NCI-H2107 (cell line): ENCODE measurements around the gene FNDC3A.

Experiments
- DNase-seq: peaks from one replicate; lab custom pipeline; 2025; lab: John Stamatoyannopoulos, UW

FNDC3A gene, protein sequence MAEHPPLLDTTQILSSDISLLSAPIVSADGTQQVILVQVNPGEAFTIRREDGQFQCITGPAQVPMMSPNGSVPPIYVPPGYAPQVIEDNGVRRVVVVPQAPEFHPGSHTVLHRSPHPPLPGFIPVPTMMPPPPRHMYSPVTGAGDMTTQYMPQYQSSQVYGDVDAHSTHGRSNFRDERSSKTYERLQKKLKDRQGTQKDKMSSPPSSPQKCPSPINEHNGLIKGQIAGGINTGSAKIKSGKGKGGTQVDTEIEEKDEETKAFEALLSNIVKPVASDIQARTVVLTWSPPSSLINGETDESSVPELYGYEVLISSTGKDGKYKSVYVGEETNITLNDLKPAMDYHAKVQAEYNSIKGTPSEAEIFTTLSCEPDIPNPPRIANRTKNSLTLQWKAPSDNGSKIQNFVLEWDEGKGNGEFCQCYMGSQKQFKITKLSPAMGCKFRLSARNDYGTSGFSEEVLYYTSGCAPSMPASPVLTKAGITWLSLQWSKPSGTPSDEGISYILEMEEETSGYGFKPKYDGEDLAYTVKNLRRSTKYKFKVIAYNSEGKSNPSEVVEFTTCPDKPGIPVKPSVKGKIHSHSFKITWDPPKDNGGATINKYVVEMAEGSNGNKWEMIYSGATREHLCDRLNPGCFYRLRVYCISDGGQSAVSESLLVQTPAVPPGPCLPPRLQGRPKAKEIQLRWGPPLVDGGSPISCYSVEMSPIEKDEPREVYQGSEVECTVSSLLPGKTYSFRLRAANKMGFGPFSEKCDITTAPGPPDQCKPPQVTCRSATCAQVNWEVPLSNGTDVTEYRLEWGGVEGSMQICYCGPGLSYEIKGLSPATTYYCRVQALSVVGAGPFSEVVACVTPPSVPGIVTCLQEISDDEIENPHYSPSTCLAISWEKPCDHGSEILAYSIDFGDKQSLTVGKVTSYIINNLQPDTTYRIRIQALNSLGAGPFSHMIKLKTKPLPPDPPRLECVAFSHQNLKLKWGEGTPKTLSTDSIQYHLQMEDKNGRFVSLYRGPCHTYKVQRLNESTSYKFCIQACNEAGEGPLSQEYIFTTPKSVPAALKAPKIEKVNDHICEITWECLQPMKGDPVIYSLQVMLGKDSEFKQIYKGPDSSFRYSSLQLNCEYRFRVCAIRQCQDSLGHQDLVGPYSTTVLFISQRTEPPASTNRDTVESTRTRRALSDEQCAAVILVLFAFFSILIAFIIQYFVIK

GRCh38 chr13:48975856-48976575 lies at the start of gene FNDC3A:
Gene FNDC3A (plus strand): TSS chr13:48975912. CDS start chr13:49006191, 30,279 bp downstream.
- peak; percentile 53 for DNase-seq

DNA sequence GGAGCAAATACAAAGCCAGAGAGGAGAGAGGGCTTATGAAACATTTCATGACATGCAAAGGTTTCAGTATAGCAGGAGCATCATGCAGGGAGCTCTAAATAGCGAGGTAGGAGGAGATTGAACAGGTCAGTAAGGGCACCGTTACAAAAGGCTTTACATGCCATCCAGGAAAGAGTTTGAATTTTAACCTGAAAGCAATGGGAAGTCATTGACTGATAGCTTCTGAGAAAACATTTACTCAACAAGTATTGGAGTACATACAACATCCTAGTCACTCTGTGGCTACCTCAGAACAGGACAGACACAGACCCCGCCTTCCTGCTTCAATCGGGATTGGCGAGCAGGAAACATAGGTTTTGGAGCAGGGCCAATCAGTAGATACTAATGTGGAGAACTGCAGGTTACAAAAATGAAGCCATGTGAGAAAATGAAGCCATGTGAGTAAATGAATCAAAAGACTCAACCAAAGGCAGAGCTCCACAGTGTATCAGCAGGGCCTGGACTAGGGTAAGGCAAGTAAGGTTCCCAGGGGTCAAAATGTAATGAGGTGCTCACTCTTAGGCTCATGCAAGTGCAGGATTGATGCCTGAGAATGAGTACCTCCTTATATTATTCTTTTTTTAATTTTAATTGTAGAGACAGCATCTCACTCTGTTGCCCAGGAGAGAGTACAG lies 46.8 kb upstream of the FNDC3A start:
- no peak for DNase-seq

GRCh38 chr13:48930918-48931317 lies 44.8 kb upstream of the FNDC3A start:
- no peak for DNase-seq

DNA sequence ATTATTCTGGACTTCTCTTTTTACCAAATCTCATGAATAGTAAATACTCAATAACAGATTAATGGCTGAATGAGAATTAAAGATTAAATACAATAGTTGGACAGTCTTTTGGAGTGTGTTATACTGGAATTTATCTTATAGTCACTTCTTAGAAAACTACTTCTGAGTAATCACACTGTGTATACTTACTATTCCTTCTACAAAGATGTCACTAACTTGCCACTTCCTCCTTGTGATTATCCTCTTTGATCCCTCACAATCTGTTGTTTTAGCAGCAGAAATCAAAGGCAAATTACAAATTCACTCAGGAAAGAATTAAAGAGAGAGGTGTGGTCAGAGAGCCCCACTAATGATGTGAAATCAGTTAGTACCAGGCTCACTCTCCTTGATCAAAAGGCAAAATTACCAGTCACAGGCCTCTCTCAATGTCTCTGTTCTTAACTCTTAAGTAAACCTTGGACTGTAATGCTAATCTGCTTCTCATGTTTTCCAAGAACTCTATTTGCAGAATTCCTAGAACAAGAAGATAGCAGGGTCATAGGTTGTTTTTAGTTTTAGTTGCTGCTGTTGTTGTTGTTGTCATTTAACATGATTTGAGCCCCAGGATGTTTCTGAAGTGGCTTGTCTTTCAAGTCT lies 37.3 kb upstream of the FNDC3A start:
- DNase-seq: no peak

GRCh38 chr13:48939728-48940127 lies 36.0 kb upstream of the FNDC3A start:
- DNase-seq: no peak

- no peak for DNase-seq
Measured at GRCh38 chr13:48942131-48942530, 33.6 kb upstream of the FNDC3A start.

GRCh38 chr13:48944221-48944620 lies 31.5 kb upstream of the FNDC3A start:
- DNase-seq: no peak

- no peak for DNase-seq
Measured at GRCh38 chr13:48945626-48946025, 30.1 kb upstream of the FNDC3A start.

- no peak for DNase-seq
Measured at GRCh38 chr13:48946163-48946562, 29.5 kb upstream of the FNDC3A start.

- DNase-seq: no peak
Measured at GRCh38 chr13:48949566-48950500, 25.9 kb upstream of the FNDC3A start.

- no peak for DNase-seq
Measured at GRCh38 chr13:48950501-48950875, 25.2 kb upstream of the FNDC3A start.

- no peak for DNase-seq
Measured at GRCh38 chr13:48954081-48954480, 21.6 kb upstream of the FNDC3A start.

DNA sequence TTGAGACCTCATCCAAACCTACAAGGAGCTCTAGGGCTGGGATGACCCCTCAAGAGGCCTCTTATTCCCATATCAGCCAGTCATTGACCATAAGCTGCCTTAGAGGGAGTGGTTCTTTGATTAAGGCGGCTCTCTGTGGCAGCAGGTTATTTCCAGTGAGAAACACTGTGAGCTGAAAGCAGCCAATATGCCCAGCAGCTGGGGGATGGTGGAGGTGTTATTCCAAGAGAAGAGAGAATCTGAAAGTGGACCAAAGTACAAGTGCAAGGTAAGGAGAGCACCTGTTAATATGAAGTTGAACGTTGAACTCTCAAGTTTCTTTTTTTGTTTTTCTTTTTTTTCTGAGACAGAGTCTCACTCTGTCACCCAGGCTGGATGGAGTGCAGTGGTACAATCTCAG lies 20.2 kb upstream of the FNDC3A start:
- DNase-seq: no peak

GRCh38 chr13:48961379-48961778 lies 14.3 kb upstream of the FNDC3A start:
- DNase-seq: no peak

DNA sequence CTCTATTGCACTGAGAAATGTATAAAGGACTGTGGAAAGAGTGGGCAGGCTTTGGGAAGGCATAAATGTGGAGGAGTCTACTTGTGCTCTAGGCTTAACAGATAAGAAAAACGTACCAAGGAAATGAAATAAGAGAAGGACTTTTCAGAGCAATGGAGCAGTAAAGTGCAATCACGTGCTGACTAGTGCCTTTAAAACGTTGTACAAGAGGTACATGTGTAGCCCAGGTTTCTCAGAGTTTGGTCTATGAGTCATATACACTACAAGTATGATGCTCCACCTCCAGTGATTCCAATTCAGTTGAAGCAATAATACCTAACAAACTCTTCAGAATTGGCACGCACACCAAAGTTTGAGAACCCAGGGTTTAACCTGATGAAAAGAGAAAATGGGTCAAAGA lies 13.4 kb upstream of the FNDC3A start:
- DNase-seq: no peak

GRCh38 chr13:48965736-48966135 lies 10.0 kb upstream of the FNDC3A start:
- no peak for DNase-seq

DNA sequence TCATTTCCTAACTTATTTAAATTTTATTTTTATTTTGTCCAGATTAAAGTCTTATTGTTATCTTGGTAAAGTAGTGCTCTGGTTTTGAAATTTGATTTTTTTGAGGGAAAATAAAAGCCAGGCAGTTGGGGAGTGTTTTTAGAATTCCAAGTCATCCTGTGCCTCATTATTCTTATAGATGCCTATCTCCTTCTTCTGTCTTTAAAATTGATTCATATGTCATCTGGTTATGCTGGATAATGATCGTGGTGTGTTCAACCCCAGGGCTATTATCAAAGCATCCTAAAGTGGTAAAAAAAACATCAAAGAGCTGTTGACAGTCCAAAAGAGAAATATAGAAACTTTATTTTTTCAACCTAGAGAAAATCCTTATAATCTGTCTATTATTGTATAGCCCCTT lies 6.0 kb upstream of the FNDC3A start:
- no peak for DNase-seq

GRCh38 chr13:48973845-48974431 lies 1.8 kb upstream of the FNDC3A start:
- DNase-seq: no peak
